Fibroblast of lung (primary cell): ENCODE data around the gene LPIN1. TPM values are rescaled to one million over a fixed set of nuclear protein-coding genes. Genes with fewer than 3 reads are reported as not detected.

Experiments used
- DNase-seq, 2 donors: peaks; one replicate each; pipeline versions ENCODE4 v3.0.0 to v3.0.0-alpha.2; 2010; ENCODE audit warnings: low read depth in 2 of 2
- H2AFZ ChIP-seq: 2 replicates; pipeline ENCODE4 v1.5.1; 2012; ENCODE audit warnings: low read length, control low read depth, inconsistent platforms
- H3K27ac ChIP-seq: 2 replicates; pipeline ENCODE4 v1.5.1; 2011; ENCODE audit warnings: low read length, control low read depth; ENCODE audit not compliant: insufficient read depth
- H3K27me3 ChIP-seq: 2 replicates; pipeline ENCODE4 v1.5.1; 2011; ENCODE audit warnings: mild to moderate bottlenecking, low read length; ENCODE audit not compliant: control insufficient read depth, insufficient read depth
- H3K36me3 ChIP-seq: 2 replicates; pipeline ENCODE4 v1.5.1; 2011; ENCODE audit warnings: low read length; ENCODE audit not compliant: control insufficient read depth, insufficient read depth
- H3K4me1 ChIP-seq: 2 replicates; pipeline ENCODE4 v1.5.1; 2011; ENCODE audit warnings: low read length; ENCODE audit not compliant: control insufficient read depth, insufficient read depth; ENCODE audit errors: extremely low read depth
- H3K4me2 ChIP-seq: 2 replicates; pipeline ENCODE4 v1.5.1; 2011; ENCODE audit warnings: low read length, control low read depth; ENCODE audit not compliant: insufficient read depth; ENCODE audit errors: extremely low read depth
- H3K4me3 ChIP-seq, 4 experiments: fragments of 200-600 bp in 1 of 4; sonication (generic) in 1 of 4; replicated peaks in 1 of 4; 2 replicates each; pipeline ENCODE4 v1.5.1; 2011 to 2016; ENCODE audit warnings: low read length in 4 of 4, low read depth in 3 of 4, mild to moderate bottlenecking in 3 of 4, control low read depth in 2 of 4, inconsistent platforms in 1 of 4, mixed read lengths in 1 of 4; ENCODE audit not compliant: insufficient read depth in 1 of 4; ENCODE audit errors: control extremely low read depth in 1 of 4
- H3K79me2 ChIP-seq: 2 replicates; pipeline ENCODE4 v1.5.1; 2012; ENCODE audit warnings: mild to moderate bottlenecking, low read length, inconsistent platforms; ENCODE audit not compliant: control insufficient read depth, insufficient read depth
- H3K9ac ChIP-seq: 2 replicates; pipeline ENCODE4 v1.5.1; 2011; ENCODE audit warnings: mild to moderate bottlenecking, low read length, control low read depth; ENCODE audit not compliant: insufficient read depth
- H3K9me3 ChIP-seq: 2 replicates; pipeline ENCODE4 v1.5.1; 2012; ENCODE audit warnings: low read depth, low read length; ENCODE audit not compliant: control insufficient read depth, insufficient read depth
- H4K20me1 ChIP-seq: 2 replicates; pipeline ENCODE4 v1.5.1; 2011; ENCODE audit warnings: low read length; ENCODE audit not compliant: control insufficient read depth, insufficient read depth; ENCODE audit errors: extremely low read depth
- CTCF ChIP-seq, 2 donors: IDR thresholded peaks in 1 of 2; conservative IDR thresholded peaks in 1 of 2; 1 replicate in 1 of 2; 2 replicates in 1 of 2; pipeline ENCODE4 v1.5.1; 2011 to 2012; ENCODE audit warnings: low read length in 2 of 2, control low read depth in 1 of 2, inconsistent platforms in 1 of 2, low read depth in 1 of 2, mild to moderate bottlenecking in 1 of 2
- EZH2 ChIP-seq: IDR thresholded peaks from 2 replicates; pipeline ENCODE4 v1.5.1; 2012; ENCODE audit warnings: low read length, control low read depth, mild to moderate bottlenecking; ENCODE audit errors: missing control alignments
- polyA plus RNA-seq, 2 donors: library from polyadenylated mRNA; depleted of rRNA in 1 of 2; stranded (reverse) in 1 of 2; unstranded in 1 of 2; fragments of >200 nt; gene quantifications; 2 replicates each; pipeline ENCODE4 v1.2.1, GENCODE V29; 2011 to 2012; ENCODE audit warnings: missing spikeins in 1 of 2
- total RNA-seq: library from RNA; depleted of rRNA; stranded (reverse); fragments of >200 nt; gene quantifications from 2 replicates; pipeline ENCODE4 v1.2.1, GENCODE V29; 2014

LPIN1 gene
- total and polyA plus RNA-seq, 2 donors (not counting 1 experiment from before 2014, with no cell fraction given) = 87.8 to 205 TPM

- TF ChIP-seq EZH2 (no peak), CTCF (conservative IDR thresholded peaks at IDR 0.05 in 1 of 2, IDR thresholded peaks at IDR 0.05 in 1 of 2; ENCODE audit: low read depth in 1 of 2, low read length in 2 of 2) (no peak)
These were observed 4.5 kb downstream of the LPIN1 start for GRCh38 chr2:11750917-11751316.

GRCh38 chr2:11752906-11753305 lies 6.5 kb downstream of the LPIN1 start:
- Histone ChIP-seq H3K27ac (no peak overlapping the region), H3K9me3 (no peaks in the 10 kb centered on the region), H4K20me1 (peaks cover 4% of the 10 kb centered on the region), H3K79me2 (peaks cover 90% of the 10 kb centered on the region), H3K4me2 (no peak overlapping the region), H3K36me3 (peaks cover 1% of the 10 kb centered on the region), H3K4me1 (peaks cover 29% of the 10 kb centered on the region), H2AFZ (no peak overlapping the region), H3K9ac (no peak overlapping the region), H3K27me3 (no peaks in the 10 kb centered on the region), H3K4me3 (no peak overlapping the region)
- no peak for DNase-seq
- TF ChIP-seq EZH2 (no peak), CTCF (conservative IDR thresholded peaks at IDR 0.05 in 1 of 2, IDR thresholded peaks at IDR 0.05 in 1 of 2; ENCODE audit: low read depth in 1 of 2, low read length in 2 of 2) (no peak)

More at GRCh38 chr2:11750917-11751316, 4.5 kb downstream of the LPIN1 start:
- peaks cover 1% of the 10 kb centered on the region for H3K36me3 ChIP-seq
- H3K4me1 ChIP-seq = peaks cover 31% of the 10 kb centered on the region
- H3K27ac ChIP-seq = no peak overlapping the region
- H3K79me2 ChIP-seq = peaks cover 85% of the 10 kb centered on the region
- no peak overlapping the region for H3K4me2 ChIP-seq
- no peaks in the 10 kb centered on the region for H3K9me3 ChIP-seq
- no peak overlapping the region for H3K9ac ChIP-seq
- peak in 1 of 2 donors; percentile 63 for DNase-seq
- no peaks in the 10 kb centered on the region for H3K27me3 ChIP-seq
- H4K20me1 ChIP-seq = peaks cover 2% of the 10 kb centered on the region
- H3K4me3 ChIP-seq = no peak overlapping the region
- H2AFZ ChIP-seq = no peak overlapping the region

GRCh38 chr2:11753452-11753885 lies 7.0 kb downstream of the LPIN1 start:
- no peak for TF ChIP-seq CTCF (conservative IDR thresholded peaks at IDR 0.05 in 1 of 2, IDR thresholded peaks at IDR 0.05 in 1 of 2; ENCODE audit: low read depth in 1 of 2, low read length in 2 of 2)
- no peak for TF ChIP-seq EZH2
- Histone ChIP-seq H3K79me2 (peaks cover 90% of the 10 kb centered on the region), H3K4me2 (no peak overlapping the region), H3K4me1 (peaks cover 26% of the 10 kb centered on the region), H3K36me3 (peaks cover 1% of the 10 kb centered on the region), H3K9ac (no peak overlapping the region), H3K9me3 (no peaks in the 10 kb centered on the region), H3K27ac (no peak overlapping the region), H4K20me1 (peaks cover 4% of the 10 kb centered on the region), H2AFZ (no peak overlapping the region), H3K4me3 (no peak overlapping the region), H3K27me3 (no peaks in the 10 kb centered on the region)
- DNase-seq = peak in 1 of 2 donors; percentile 58
